NCI-H2227 treated with DMSO at 0.1 percent for 48 hours (cell line): Measurements from ENCODE around the gene REXO1.

Experiments used
- DNase-seq: peaks from one replicate; lab custom pipeline; 2025; lab: John Stamatoyannopoulos, UW

Gene REXO1

DNA sequence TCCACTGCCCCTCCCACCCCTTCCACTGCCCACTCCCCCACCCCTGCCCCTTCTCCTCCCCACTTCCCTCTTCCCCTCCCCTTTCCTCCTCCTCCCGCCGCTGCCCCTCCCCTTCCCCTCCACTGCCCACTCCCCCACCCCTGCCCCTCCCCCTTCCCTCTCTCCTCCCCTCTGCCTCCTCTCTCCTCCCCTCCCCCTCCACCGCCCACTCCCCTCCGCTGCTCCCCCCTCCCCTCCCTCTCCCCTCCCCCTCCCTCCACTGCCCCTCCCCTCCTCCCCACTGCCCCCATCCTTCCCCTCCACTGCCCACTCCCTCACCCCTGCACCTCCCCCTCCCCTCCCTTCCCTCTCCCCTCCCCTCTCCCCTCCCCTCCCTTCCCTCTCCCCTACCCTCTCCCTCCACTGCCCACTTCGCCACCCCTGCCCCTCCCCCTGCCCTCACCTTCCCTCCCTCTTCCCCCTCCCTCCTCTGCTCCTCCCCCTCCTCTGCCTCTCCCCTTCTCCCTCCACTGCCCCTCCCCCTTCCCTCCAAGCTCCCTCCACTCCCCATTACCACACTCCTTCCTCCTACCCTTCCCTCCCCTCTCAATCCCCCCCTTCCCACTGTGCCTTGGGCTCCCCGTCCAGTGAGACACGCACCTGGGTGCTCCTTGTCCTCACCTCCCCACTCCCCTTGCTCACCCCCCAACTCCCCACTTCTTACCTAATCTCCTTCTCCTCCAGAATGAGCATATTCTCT, 58.1 kb downstream of the REXO1 start:
- DNase-seq: no peak

DNA sequence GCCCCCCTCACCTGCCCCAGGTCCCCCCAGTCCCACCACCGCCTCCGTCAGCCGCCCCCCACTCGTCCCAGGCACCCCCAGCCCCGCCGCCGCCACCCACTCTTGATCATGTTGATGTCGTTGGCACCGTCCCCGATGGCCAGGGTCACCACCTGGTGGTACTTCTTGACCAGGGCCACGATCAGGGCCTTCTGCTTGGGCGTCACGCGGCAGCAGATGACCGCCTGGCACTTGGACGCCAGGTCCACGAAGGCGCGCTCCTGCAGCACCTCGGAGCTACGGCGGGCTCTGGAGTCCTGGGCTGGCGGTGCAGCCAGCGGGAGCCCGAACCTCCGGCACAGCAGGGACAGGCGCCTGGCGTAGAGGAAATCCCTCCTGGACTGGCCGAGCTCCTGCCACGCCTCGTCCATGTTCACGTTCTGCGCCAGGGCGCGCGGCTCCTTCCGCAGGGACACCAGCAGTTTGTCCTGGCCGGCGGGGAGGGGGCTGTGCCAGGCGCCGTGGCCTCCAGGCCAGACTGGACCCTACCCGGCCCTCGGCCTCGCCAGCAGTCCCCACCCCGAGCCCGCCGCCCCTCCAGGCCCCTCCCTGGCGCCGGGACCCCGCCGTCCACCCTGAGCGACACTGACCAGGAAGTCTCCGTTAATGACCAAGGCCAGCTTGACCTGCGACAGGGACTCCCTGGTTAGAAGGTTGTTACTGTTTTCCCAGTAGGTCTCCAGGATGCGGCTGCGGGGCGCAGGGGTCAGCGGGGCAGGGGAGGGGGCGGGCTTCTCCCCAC, 58.8 kb downstream of the REXO1 start:
- DNase-seq: no peak

DNA sequence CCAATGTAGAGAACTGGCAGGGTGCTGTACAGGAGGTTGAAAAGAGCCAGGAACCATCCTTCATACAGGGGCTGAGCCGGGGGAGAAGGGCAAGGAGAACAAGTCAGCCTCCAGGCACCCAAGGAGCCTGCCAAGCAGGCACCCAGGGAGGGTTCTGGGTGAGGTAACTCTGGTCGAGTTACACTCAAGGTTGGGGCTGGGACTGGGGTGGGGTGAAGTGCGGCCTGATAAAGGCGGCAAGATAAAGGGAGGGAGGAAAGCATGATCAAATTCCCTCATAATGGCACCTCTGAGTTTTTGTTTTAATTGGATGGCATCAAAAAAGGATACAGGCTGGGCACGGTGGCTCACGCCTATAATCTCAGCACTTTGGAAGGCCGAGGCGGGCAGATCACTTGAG, 61.2 kb downstream of the REXO1 start:
- no peak for DNase-seq

DNA sequence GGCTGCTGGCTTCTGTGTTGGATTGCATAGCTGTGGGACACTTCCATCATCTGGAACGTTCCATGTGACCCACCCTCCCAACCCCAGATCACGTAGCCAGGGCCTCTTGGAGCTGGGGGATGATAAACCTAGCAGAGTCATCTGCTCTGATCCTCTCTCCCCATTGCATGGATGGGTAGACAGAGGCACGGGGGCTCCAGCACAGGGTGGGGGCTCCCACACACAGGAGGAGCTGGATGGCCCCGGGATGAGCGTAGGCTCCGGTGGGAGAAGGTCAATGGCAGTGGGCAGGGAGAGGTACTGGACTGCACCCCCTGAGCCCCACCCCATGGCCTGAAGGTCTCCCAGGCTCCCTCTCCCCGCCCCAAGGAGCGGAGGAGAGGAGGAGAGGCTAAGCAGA, 61.6 kb downstream of the REXO1 start:
- no peak for DNase-seq

DNA sequence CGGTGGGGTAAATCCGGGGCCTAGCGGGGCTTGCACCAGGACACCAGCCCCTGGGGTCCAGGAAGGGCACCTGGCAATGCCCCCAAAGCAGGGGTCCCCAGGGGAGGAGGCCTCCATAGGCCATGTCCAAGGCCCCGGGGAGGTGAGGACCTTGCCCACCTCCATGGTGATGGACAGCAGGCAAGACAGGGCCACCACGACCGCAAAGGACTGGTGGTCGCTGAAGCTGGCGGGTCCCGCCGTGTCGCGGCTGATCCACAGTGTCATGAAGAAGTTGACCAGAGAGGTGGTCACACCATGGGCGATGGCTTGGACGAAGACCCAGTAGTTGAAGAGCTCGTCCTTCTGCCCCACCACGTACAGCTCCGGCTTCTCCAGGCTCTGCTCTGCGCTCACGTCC, 63.0 kb downstream of the REXO1 start:
- DNase-seq: no peak

DNA sequence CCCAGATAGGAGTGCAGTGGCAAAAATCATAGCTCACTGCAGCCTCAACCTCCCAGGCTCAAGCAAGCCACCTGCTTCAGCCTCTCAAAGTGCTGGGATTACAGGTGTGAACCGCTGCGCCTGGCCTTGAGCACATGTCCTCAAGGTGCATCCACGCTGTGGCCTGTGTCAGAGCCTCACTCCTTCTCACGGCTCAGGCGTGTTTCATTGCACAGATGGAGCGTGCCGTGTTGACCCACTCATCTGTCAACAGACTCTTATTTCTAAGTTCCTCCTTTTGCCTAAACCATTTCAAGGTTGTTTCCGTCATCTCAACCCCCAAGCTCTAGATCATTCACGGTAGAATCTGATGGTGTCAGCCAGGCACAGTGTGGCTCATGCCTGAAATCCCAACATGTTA, 64.4 kb downstream of the REXO1 start:
- DNase-seq: no peak

DNA sequence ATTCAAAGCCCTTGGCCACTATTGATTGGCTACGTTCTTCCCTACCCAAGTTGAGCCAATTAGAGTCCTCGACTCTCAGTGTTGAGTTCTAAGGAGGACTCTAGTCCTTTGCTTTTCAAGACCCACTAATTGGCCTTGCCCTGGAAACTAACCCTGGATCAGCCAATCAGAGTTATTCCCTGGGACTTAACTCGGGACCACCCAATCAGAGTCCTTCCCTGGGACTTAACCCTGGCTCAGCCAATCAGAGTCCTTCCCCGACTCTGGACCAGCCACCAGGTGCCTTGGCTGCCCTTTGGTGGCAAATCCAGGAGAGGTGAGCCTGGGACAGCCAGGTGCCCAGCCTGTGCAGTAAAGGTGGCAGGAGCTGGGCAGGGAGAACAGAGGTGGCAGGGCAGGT, 64.9 kb downstream of the REXO1 start:
- DNase-seq: no peak

DNA sequence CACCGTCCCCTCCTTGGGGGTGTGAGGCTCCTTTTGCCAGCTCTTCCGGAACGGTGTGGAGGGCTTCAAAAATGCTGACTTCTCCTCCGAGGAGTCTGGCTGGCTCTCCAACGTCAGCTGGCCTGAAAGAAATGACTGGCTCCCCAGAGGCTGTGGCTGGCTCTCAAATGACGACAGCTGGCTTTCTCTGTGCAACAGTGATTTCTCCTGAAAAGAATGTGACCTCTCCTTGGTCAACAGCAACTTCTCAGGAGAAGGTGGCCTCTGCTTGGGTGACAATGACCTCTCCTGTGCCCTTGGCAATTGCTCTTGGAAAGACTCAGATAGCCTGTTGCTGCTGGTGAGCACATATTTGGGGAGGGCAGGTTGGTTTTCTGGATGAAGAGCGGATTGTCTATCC, 65.8 kb downstream of the REXO1 start:
- DNase-seq: no peak

DNA sequence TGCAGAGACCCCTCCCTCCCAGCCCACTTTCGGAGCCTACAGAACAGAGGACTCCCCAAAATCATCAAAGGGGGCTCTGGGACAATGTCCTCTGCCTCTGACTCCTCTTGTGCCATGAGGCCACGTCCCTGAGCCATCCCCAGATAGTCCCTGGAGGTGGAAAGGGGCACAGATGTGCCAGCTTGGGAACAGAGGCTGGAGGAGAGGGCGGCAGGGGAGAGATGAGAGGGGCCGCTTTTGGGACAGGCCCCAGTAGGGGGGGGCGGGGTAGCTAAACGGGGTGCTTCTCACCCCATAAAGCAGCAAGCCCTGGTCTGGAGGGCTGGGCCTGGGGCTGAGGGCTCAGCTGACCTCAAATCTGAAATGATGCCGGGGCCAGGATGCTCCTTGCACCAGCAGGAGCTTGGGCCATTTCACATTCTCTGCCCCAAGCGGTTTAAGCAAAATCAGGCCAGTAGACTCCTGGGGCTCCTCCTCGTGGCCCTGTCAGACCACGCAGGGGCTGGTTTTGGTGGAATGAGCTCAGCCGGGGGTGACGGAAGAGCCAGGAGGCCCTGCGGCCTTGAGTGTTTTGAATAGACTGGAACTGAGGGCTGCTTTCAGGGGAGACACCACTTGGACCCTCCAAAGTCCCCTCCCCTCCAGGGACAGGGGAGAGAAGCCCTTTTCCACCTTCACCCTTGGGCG, 67.9 kb downstream of the REXO1 start:
- DNase-seq: no peak

DNA sequence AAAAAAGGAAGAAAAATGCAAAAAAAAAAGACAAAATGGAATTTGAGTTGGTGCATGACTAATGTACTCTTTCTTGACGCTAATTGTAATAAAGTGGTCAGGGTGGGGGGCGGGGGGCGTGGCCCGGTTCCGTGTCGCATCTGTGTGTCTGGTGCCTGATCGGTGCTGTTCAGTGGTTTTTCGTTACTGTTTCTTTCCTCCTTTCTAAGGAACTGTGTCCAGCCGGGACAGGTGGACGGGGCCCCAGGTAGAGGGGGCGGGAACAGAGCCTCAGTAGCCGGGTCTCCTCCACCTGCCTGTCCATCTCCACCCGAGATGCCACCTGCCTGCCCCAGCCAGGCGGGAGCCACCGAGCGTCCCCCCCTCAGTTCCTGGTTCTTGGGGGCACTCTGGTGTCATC, 68.7 kb downstream of the REXO1 start:
- no peak for DNase-seq

DNA sequence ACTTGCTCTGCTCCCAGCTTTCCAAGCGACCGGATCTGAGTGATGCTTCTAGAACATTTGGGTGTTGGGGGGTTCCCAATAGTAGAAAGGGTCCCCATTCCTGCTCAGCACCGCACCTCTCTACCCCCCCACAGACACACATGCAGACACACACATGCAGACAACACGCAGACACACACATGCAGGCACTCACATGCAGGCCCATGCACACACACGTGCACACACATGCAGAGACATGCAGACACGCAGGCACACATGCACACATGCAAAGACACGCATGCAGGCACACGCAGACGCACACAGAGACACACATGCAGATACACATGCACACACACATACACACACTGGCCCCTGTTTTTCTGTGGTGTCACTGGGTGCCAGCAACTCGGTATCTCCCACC, 71.1 kb downstream of the REXO1 start:
- DNase-seq: no peak

DNA sequence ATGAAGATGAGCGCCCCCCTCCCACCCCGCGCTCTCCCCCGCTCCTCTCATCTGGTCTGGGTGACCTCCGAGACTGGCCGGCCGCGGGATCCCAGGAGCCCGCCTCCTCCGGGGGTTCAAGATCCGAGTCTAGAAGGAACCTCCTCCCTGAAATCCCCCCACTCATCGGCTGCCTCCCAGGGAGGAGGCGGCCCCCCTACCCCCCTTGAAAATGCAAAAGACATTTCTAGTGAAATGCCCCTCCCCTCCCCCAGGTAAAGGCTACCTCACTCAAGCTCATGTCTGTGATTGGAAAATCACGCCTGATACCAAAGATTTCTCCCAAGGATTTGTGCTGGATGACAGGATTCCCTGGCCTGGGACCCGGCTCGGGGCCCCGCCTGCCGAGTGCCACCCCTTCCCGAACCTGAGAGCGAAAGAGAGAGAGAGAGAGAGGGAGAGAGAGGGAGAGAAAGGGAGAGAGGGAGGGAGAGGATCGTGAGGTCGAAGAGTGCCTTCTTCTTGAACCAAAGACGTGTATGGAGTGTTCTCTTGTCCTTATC, 71.6 kb downstream of the REXO1 start:
- no peak for DNase-seq

DNA sequence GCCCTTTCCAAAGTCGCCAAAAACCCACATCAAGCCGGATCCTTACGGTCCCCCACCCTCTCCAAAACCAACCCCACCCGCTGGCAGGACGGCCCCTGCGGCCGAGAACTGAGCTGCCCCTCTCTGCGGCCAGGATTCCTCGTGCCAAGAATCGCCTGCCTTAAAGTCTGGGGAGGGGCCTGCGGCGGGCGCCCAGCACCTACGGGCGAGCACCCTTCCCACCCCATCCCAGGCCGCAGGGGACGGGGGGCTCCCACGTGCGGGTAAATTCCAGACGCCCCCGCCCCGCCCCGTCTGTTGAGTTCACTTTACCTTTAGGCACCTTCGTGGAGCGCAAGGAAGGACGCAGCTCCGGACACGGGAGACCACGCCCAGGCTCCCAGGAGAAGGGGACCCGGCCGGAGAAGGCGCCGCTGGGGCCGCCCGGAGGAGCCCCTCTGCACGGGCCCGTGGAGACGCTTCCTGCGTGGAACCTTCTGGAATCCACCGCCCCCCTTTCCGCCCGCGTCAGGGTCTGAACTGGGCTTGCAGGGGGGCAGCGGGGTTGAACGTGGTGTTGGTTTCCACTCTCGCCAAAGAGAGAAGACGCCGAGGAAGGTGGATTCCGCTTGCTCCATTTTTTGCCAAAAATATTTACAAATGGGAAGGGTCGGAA, 72.2 kb downstream of the REXO1 start:
- DNase-seq: no peak

DNA sequence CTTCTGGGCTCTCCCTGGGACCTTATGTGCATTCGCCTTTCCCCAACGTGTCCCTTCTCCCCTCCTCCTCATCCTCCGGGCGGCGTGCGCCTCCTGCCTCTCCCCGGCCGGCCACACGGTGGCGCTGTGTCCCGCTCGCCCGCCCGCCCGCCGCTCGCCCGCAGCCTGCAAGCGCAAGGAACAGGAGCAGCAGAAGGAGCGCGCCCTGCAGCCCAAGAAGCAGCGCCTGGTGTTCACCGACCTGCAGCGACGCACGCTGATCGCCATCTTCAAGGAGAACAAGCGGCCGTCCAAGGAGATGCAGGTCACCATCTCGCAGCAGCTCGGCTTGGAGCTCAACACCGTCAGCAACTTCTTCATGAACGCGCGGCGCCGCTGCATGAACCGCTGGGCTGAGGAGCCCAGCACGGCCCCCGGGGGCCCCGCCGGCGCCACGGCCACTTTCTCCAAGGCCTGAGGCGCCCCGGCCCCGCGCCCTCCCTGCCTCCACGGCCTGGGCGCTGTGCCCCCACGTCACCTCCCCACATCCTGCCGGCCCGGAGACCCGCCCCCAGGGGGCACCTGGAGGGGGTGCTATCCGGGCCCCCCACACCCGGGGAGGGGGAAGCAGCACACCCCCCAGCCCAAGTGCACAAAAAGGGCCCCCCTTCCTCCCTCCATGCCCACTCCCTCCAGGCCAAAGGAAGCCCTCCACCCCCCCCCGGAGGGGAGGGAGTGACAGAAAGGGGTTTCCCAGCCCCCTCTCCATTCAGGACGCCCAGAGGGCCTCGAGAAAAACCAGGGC, 73.1 kb downstream of the REXO1 start:
- DNase-seq: no peak

DNA sequence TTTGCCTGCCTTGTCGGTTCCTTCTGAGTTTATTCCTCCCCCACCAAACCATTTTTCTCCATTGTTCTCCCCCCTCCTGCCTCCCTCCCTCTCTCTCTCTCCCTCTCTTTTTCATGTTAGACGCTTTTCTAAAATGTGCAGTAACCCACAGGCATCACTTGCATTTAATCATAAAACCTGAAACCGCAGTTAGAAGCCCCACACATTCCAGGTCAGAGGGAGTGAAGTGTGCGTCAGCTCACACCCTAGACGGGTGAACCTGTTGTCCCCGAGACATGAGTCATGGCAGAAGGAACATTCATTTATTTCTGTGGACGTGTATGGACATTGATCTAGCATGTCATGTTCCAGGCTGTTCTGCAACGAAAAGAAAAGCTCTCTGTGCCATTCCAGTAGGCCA, 75.1 kb downstream of the REXO1 start:
- DNase-seq: no peak

DNA sequence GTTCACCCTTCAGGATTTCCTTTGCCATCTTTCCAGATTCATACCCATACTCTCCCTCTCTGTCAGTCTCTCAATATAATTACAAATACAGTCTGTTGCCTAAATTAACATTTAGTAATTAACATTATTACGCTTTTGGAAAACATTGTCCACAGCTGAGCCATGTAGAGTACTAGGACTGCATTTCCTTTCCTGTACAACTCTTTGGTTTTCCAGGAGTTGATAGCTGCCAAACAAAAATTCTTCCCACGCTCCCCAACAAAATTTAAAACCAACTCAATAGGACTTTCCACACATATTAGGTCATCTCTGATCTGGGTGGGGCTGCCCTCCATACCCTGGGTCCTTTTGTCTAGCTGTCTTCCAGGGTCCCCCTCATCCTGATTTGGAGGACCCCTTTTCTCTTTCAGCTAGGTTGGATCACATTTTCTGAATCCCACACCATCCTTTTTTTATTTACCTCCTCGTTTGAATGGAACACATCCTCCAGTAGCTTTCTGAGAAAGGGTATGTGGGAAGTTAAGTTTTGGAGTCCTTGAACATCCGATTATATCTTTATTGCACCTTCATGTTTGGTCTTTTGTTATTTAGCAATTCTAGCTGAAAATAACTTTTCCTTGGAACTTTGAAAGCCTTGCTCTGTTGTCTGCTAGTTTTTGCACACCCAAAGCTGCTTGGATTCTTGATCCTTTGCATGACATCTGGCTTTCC, 77.3 kb downstream of the REXO1 start:
- DNase-seq: no peak

DNA sequence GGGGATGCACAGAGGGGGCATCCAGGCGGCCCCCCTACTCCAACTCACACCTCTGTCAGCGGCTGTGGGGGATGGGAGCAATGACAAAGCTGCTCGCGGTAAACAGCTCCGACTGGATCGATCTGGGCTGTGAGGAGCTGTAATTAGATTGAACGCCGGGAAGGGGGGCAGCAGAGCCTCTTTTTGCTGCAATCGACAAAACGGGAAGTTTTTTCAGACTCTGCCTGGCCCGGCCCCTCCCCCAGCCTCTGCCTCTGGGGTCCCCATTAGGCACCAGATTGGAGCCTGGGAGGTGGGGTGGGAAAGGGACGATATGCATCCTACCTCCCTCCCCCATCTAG, 78.7 kb downstream of the REXO1 start:
- DNase-seq: no peak

DNA sequence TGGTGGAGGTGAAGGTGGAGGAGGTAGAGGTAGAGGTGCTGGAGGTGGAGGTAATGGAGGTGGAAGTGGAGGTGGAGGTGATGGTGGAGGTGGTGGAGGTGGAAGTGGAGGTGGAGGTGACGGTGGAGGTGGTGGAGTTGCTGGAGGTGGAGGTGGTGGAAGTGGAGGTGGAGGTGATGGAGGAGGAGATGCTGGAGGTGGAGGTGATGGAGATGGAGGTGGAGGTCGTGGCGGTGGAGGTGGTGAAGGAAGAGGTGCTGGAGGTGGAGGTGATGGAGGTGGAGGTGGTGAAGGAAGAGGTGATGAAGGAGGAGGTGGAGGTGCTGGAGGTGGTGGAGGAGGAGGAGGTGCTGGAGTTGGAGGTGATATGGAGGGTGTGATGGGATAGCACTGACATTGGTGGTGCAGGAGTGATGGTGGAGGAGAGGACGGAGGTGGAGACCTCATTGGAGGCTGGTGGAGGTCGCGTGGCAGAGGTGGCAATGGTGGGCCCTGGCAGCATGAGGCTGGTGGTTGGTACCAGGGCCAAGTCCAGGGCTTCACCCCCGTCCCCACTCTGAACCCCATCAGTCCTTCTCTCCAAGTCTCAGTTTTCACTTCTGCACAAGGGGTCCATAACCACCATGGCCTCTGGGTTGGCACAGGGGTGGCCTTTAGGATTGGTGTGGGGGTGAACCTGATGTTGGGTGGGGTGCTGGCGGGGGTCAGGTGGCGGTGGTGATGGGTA, 79.2 kb downstream of the REXO1 start:
- no peak for DNase-seq

DNA sequence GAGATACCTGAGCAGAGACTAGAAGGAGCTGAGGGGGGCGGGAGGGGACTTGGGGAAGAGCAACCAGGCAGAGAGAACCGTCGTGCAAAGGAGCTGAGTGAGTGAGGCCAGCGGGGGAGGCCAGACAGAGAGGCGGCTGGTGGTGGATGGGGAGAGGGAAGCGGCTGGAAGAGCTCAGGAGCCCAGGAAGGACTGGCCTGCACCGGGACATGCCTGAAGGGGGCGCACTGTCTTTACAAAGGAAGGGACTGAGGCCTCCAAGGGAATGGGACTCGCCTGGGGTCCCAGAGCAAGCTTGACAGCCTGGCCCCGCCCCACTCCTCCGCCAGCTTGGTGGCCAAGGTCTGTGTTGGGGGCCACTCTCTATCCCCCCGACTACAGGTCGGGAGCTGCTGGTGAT, 80.0 kb downstream of the REXO1 start:
- no peak for DNase-seq

DNA sequence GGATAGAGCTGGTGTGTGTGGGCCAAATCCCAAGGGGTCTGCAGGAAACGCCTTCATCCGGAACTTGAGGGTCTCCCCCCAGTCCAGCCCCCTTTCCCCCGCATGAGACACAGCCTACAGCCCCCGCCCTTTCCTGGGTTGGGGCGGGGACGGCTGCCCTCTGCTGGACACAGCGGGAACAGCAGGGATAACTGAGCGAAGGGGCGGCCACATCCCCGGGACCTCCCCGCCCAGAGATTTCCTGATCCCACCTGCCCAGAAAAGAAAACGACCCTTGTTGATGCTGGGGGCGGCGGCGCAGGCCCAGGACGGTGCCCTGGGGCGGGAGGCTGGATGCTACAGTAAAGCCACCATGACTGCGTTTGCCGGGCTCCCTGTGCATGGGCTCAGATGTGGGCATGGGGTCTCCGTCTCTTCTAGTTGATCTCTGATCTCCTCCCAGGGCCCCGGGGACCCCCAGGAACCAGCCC, 80.8 kb downstream of the REXO1 start:
- no peak for DNase-seq
